RPMI7951 (cell line): ENCODE measurements around the gene WLS. TPM values are rescaled to one million over a fixed set of nuclear protein-coding genes. Genes with fewer than 3 reads are reported as not detected.
"Not testable (repeated sequence)": the region's sequence is repeated elsewhere in the genome, so short reads cannot be mapped to it uniquely, and the experiment has no call there.

Experiments
- DNase-seq: peaks from one replicate; pipeline ENCODE4 v3.0.0-alpha.2; 2012; ENCODE audit warnings: low read depth
- total RNA-seq: library from RNA; depleted of rRNA; stranded (reverse); fragments of >200 nt; shearing (Covaris generic); gene quantifications from 2 replicates; pipeline ENCODE4 v1.2.3, GENCODE V29; 2014

WLS gene
- total RNA-seq, 1 experiment from 2014 or later, result 77.6 TPM

- DNase-seq, result no peak
These were observed 30.6 kb downstream of the WLS start for GRCh38 chr1:68201546-68202238.

GRCh38 chr1:68199603-68200002, 32.7 kb downstream of the WLS start:
- no peak for DNase-seq

- no peak for DNase-seq
These were observed 33.6 kb downstream of the WLS start for GRCh38 chr1:68198752-68199151.

GRCh38 chr1:68197891-68198290, 34.4 kb downstream of the WLS start:
- DNase-seq, result no peak

DNA sequence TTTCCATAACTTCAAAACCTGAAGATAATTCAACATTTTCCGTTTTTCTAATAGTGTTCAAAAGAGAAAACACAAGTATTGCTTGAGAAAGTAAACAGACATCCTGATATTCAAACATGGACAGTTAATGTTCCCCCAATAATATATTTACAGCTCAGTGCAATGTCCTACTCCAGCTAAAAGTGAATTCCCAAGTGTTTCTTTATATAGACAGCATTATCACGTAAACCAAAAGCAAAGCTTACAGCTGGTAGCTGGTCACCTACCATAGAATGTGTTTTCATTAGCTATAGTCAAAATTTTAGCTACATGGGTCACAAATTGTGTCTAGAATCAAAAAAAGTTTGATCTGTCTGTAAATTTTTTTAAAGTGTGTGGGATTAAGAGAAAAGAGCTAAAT, 34.9 kb downstream of the WLS start:
- DNase-seq, result no peak

GRCh38 chr1:68196676-68197075, 35.6 kb downstream of the WLS start:
- DNase-seq, result peak; percentile 46

- DNase-seq, result no peak
These were observed 40.6 kb downstream of the WLS start for GRCh38 chr1:68191717-68192116.

GRCh38 chr1:68188644-68189340, 43.5 kb downstream of the WLS start:
- DNase-seq, result no peak

DNA sequence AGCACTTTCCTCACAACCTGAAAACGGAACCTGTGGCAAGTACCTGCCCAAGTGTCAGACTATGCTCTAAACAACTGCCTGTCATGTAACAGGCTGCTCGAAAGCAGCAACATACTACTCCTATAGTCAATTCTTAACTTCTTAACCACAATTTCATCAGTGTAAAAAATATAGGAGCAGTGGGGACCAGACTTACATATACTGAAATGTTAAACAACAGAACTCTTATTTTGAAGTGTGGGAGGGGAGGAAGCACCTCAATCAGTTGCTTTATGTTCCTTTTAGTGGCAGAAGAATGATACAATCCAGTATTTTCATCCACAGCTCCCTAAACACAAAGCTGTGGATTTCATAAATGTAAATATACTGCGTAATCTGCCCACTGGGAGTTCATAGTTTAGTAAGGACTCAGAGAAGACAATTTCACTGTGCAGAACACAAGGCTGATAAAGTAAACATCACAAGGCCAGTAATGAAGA, 44.2 kb downstream of the WLS start:
- no peak for DNase-seq

DNA sequence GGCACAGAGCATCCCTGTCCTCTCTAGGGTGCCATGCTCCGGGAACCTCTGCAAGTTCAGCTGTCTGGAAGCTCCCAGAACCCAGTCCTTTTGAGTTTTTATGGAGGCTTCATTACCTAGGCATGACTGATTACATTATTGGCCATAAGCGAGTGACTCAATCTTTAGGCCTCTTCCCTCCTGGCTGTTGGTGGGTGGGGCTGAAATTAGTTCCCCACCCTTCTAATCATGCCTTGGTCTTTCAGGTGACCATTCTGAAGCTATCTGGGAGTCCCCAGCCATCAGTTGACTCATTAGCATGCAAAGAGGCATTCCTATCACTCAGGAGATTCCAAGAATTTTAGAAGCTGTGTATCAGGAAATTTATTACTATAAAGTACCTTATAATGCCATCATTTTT, 46.6 kb downstream of the WLS start:
- DNase-seq, result peak; percentile 24

DNA sequence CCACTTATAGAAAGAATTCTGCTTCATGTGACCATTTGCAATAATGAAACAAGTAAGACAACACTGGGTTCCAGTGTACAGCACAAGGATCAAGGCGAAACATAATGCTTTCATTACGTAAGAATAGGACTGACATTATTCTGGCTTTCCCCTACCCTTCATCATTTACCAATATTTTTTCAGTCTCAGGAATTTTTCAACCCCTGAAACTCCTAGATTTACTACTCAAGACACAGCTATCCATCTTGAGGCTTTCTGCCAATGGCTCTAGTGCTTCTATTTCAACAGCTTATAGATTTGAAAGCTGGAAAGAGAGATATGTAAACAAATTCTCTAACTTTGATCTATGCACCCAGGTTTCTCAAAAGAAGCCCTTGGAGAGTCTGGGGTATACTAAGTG, 48.4 kb downstream of the WLS start:
- no peak for DNase-seq

DNA sequence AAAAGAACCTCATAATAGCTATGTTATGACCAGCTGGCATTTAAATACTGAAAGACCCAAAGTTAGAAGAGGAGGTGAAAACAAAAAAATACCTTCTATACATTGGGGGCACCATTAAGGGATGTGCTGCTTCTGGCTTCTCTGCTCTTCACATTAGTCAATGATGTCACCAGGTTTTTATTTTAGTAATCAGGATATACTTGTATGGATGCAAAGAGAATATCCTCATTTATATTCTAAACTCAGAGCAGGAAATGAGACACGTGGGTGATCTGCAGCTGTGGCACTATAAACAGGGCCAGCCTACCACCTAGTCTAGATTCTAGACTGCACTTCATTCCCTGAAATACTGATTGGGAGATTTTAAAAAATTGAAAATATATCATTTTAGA, 51.2 kb downstream of the WLS start:
- no peak for DNase-seq

DNA sequence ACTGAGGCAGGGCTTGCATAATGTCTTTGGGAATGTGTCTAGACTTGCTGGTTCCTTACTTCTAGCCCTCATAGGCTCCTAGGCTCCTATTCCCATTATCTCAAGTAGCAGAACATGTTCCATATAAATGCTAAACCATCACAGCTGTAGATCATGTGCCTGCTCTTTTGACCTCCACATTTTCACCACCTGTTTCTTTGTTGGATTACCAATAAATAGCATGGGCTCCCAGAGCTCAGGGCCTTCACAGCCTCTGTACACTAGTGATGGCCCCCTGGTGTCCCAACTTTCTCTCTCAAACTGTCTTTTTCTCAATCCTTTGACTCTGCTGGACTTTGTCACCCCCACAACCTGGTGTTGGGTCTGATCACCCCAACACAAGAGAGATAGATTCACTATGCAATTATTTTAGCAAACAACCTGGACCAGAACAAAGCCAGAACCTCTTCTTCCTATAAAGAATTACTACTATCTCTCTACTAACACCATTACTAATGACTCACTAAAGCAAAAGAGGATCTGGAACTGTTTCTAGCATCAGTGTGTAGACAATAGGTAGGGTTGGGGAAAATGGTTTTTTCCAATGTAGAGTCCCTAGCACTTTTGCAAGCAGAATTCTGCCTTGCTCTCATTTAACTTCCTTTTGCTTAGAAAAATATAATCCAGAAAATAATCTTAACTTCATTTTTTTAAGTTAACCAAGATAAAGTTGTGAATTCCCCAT, 51.7 kb downstream of the WLS start:
- no peak for DNase-seq

DNA sequence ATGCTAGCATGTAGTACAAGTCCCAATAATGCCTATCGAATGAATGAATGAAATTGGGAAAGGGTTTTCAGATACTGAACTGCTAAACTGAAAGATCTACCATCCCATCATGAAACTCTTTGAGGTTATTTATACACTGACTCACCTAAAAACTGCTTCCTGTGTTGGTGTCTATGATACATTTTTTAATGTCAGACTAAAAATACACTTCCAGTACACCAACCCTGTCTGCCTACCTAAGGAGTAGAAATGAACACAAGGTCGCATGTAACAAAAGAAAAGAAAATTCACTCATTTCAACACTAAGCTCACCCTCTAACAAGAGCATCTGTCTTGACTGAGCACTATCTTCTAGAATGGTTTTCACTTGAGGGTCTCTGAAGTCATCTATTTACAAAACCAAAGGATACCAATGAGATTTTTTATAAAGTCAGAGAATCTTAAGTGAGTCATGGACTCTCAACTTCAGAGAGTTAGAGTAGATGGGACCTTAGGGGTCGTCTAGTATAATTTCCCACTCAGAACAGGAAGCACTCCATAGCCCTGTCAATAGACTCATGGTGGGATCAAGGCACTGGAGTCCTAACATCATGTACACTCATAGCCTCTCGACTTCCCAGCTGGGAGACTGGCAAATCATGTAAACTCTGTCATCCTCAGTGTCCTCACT, 53.4 kb downstream of the WLS start:
- DNase-seq, result peak; percentile 40

- peak; percentile 72 for DNase-seq
These were observed 56.5 kb downstream of the WLS start for GRCh38 chr1:68175621-68176398.

GRCh38 chr1:68174738-68175113, 57.6 kb downstream of the WLS start:
- DNase-seq, result peak; percentile 91

- peak; percentile 96 for DNase-seq
These were observed 58.2 kb downstream of the WLS start for GRCh38 chr1:68173936-68174737.

- peak; percentile 83 for DNase-seq
These were observed 58.9 kb downstream of the WLS start for GRCh38 chr1:68173283-68173935.

- not testable (repeated sequence) for DNase-seq
These were observed 60.5 kb downstream of the WLS start for GRCh38 chr1:68171795-68172194.

GRCh38 chr1:68168545-68169171, 63.7 kb downstream of the WLS start:
- DNase-seq, result peak; percentile 18
